CD4-positive, alpha-beta T cell (primary cell): Measurements from ENCODE around the gene FARS2. TPM values are rescaled to one million over a fixed set of nuclear protein-coding genes. Genes with fewer than 3 reads are reported as not detected.

Source experiments
- ATAC-seq: fragments of 200-7000 bp; cut with Tn5 transposase; one replicate; pipeline ENCODE4 v1.10.0; 2022; ENCODE audit warnings: mild to moderate bottlenecking; ENCODE audit not compliant: poor library complexity
- CTCF ChIA-PET: fragments of 350-600 bp; sonication (Branson Sonifier 250); formaldehyde crosslinking; loops from one replicate; lab custom pipeline; 2021; ENCODE audit warnings: antibody characterized with exemption, inconsistent platforms; lab: Charles Lee
- POLR2A ChIA-PET: fragments of 350-600 bp; sonication (Branson Sonifier 250); formaldehyde crosslinking; loops from one replicate; lab custom pipeline; 2021; ENCODE audit warnings: antibody characterized with exemption, inconsistent platforms; lab: Charles Lee
- DNase-seq, 14 experiments: peaks; one replicate each; pipeline ENCODE4 v3.0.0-alpha.2; 2013 to 2020; ENCODE audit warnings: mixed read lengths in 2 of 14
- H3K27ac ChIP-seq, 2 donors: one replicate each; pipeline versions ENCODE4 v1.5.1 to v1.7.0; 2013; ENCODE audit warnings: low read length in 2 of 2, low read depth in 1 of 2, mild to moderate bottlenecking in 1 of 2
- H3K27me3 ChIP-seq, 2 experiments: 1 replicate in 1 of 2; 2 replicates in 1 of 2; pipeline versions ENCODE4 v1.6.1 to v1.7.0; 2013; ENCODE audit warnings: low read length in 2 of 2, control low read depth in 1 of 2, mild to moderate bottlenecking in 1 of 2, moderate library complexity in 1 of 2; ENCODE audit not compliant: insufficient read depth in 2 of 2, control insufficient read depth in 1 of 2
- H3K36me3 ChIP-seq: one replicate; pipeline ENCODE4 v1.6.1; 2013; ENCODE audit warnings: low read length, control low read depth; ENCODE audit not compliant: insufficient read depth
- H3K4me1 ChIP-seq: one replicate; pipeline ENCODE4 v1.6.1; 2013; ENCODE audit warnings: low read length, control low read depth; ENCODE audit not compliant: insufficient read depth
- H3K4me3 ChIP-seq: one replicate; pipeline ENCODE4 v1.5.1; 2013; ENCODE audit warnings: mild to moderate bottlenecking, low read length, moderate library complexity
- H3K9me3 ChIP-seq, 2 experiments: 1 replicate in 1 of 2; 2 replicates in 1 of 2; pipeline versions ENCODE4 v1.6.1 to v1.7.0; 2013; ENCODE audit warnings: low read length in 2 of 2, mild to moderate bottlenecking in 2 of 2, control low read depth in 1 of 2, moderate library complexity in 1 of 2; ENCODE audit not compliant: control insufficient read depth in 1 of 2, insufficient read depth in 1 of 2
- H3K27ac Mint-ChIP-seq: one replicate; pipeline ENCODE4 v1.8.0; 2020; ENCODE audit warnings: mixed read lengths
- H3K27me3 Mint-ChIP-seq: one replicate; pipeline ENCODE4 v1.8.0; 2021; ENCODE audit warnings: mixed read lengths
- H3K36me3 Mint-ChIP-seq: one replicate; pipeline ENCODE4 v1.8.0; 2021; ENCODE audit warnings: low read depth, mixed read lengths
- H3K4me1 Mint-ChIP-seq: one replicate; pipeline ENCODE4 v1.8.0; 2021; ENCODE audit warnings: low read depth, mixed read lengths
- H3K4me3 Mint-ChIP-seq: one replicate; pipeline ENCODE4 v1.8.0; 2020; ENCODE audit warnings: mild to moderate bottlenecking, mixed read lengths
- H3K9me3 Mint-ChIP-seq: one replicate; pipeline ENCODE4 v1.8.0; 2020; ENCODE audit warnings: mixed read lengths
- intact Hi-C, 2 experiments: fragments of 100-400 bp; cut with DNase I in 1 of 2; cut with micrococcal nuclease in 1 of 2; formaldehyde crosslinking; loops; one replicate each; pipeline versions ENCODE4 v1.15.1 to v1.9.0; 2023 to 2025; cut with DNase I, micrococcal nuclease
- total RNA-seq, 174 experiments: library from RNA in 2 of 174; stranded (reverse) in 2 of 174; gene quantifications; one replicate each; pipeline ENCODE4 v1.2.3 and lab custom pipeline; 2021 to 2026
- TF ChIP-seq, protein P1 (sequence below): fragments of 200-600 bp; IDR thresholded peaks from one replicate; pipeline ENCODE4 v1.8.0; 2022; ENCODE audit warnings: antibody characterized with exemption, mild to moderate bottlenecking

Gene FARS2
- total RNA-seq, 2 experiments from 2014 or later: 12.6 to 12.8 TPM

DNA sequence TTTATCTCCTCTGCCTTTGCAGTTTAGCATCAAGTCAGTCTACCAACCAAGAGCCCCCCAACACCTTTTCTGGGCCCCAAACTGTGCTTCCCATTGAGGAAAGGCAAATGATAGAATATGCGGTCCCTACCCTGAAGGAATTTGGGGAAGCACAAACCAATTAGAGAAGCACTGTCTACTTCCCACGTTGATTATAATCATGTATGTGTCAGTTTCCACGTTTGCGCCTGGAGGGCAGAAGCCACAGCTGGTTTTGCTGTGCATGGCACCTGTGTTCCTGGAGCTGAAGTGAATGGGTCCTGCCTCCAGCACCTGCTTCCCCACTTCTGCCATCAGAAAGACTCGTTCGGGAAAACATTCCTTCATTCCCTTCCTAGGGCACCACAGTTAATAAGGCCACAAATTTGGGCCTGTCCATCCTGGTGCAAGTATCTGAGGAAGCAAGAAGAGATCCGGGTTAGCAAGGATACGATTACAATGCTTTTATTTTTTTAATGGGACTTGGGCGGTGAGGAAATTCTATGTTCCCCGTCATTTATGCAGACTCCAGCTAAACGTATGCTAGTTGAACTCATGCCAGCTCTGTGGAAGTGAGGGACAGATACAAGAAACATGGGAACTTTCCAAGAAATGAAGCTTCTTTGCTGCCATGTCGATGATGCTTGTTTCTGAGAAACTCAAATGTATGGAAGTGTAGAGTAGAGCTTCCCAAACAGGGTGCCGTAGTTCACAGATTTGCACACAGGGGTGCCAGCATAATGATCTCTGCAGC is 411.9 kb downstream of the FARS2 start:
- Histone ChIP-seq H3K9me3 (no peaks in the 10 kb centered on the region), H3K27me3 (no peaks in the 10 kb centered on the region), H3K4me3 (no peak overlapping the region), H3K27ac (no peak overlapping the region), H3K36me3 (no peaks in the 10 kb centered on the region), H3K4me1 (peaks cover 26% of the 10 kb centered on the region)
- CTCF ChIA-PET: no interaction called here
- ATAC-seq: no peak
- Mint-ChIP-seq H3K9me3 (no peaks in the 10 kb centered on the region), H3K27me3 (no peaks in the 10 kb centered on the region), H3K4me1 (peaks cover 48% of the 10 kb centered on the region), H3K36me3 (no peaks in the 10 kb centered on the region), H3K27ac (no peak overlapping the region), H3K4me3 (no peak overlapping the region)
- TF ChIP-seq, protein P1, sequence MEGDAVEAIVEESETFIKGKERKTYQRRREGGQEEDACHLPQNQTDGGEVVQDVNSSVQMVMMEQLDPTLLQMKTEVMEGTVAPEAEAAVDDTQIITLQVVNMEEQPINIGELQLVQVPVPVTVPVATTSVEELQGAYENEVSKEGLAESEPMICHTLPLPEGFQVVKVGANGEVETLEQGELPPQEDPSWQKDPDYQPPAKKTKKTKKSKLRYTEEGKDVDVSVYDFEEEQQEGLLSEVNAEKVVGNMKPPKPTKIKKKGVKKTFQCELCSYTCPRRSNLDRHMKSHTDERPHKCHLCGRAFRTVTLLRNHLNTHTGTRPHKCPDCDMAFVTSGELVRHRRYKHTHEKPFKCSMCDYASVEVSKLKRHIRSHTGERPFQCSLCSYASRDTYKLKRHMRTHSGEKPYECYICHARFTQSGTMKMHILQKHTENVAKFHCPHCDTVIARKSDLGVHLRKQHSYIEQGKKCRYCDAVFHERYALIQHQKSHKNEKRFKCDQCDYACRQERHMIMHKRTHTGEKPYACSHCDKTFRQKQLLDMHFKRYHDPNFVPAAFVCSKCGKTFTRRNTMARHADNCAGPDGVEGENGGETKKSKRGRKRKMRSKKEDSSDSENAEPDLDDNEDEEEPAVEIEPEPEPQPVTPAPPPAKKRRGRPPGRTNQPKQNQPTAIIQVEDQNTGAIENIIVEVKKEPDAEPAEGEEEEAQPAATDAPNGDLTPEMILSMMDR: no peak
- POLR2A ChIA-PET: interaction anchor here (0.5 kb wide), 1 partner anchor 46 kb away, joined by 3 read pairs; no protein-coding TSS in a partner anchor
- DNase-seq: no peak
- intact Hi-C loops: no loop called here

GRCh38 chr6:5674141-5674540 is 412.8 kb downstream of the FARS2 start:
- Mint-ChIP-seq H3K27me3 (no peaks in the 10 kb centered on the region), H3K27ac (no peak overlapping the region), H3K4me3 (no peak overlapping the region), H3K4me1 (peaks cover 42% of the 10 kb centered on the region), H3K9me3 (no peaks in the 10 kb centered on the region), H3K36me3 (no peaks in the 10 kb centered on the region)
- ATAC-seq (no peak), DNase-seq (no peak)
- Histone ChIP-seq H3K9me3 (no peaks in the 10 kb centered on the region), H3K27ac (no peak overlapping the region), H3K27me3 (no peaks in the 10 kb centered on the region), H3K36me3 (no peaks in the 10 kb centered on the region), H3K4me3 (no peak overlapping the region), H3K4me1 (peaks cover 19% of the 10 kb centered on the region)
- intact Hi-C loops: no loop called here
- ChIA-PET POLR2A (interaction anchor here (0.5 kb wide), 1 partner anchor 45 kb away, joined by 3 read pairs; no protein-coding TSS in a partner anchor), CTCF (no interaction called here)
- TF ChIP-seq, protein P1: no peak

- Histone ChIP-seq H3K27ac (no peak overlapping the region), H3K27me3 (no peaks in the 10 kb centered on the region), H3K36me3 (no peaks in the 10 kb centered on the region), H3K9me3 (no peaks in the 10 kb centered on the region), H3K4me1 (peaks cover 14% of the 10 kb centered on the region), H3K4me3 (no peak overlapping the region)
- no peaks in the 10 kb centered on the region for H3K36me3 Mint-ChIP-seq
- ChIA-PET POLR2A (interaction anchor here (0.6 kb wide), 1 partner anchor 10 kb away, joined by 3 read pairs; no protein-coding TSS in a partner anchor), CTCF (no interaction called here)
- peaks cover 42% of the 10 kb centered on the region for H3K4me1 Mint-ChIP-seq
- no peaks in the 10 kb centered on the region for H3K27me3 Mint-ChIP-seq
- no peak for DNase-seq
- no peaks in the 10 kb centered on the region for H3K9me3 Mint-ChIP-seq
- intact Hi-C loops: no loop called here
- no peak overlapping the region for H3K27ac Mint-ChIP-seq
- no peak for ATAC-seq
- TF ChIP-seq, protein P1: no peak
- H3K4me3 Mint-ChIP-seq: no peak overlapping the region
Measured at GRCh38 chr6:5674721-5675120, 413.4 kb downstream of the FARS2 start.
